SK-N-SH (cell line): ENCODE results near the gene KIR2DL3.

Source experiments
- CHD2 ChIP-seq: fragments of 150-350 bp; IDR thresholded peaks from 2 replicates; pipeline ENCODE4 v1.6.1; 2018; ENCODE audit warnings: low read length; ENCODE audit not compliant: partially characterized antibody
- TF ChIP-seq, protein P1 (sequence below): fragments of 200-600 bp; sonication (generic); IDR thresholded peaks from 2 replicates; pipeline ENCODE4 v1.6.1; 2017; ENCODE audit warnings: antibody characterized with exemption, mild to moderate bottlenecking, moderate library complexity

DNA sequence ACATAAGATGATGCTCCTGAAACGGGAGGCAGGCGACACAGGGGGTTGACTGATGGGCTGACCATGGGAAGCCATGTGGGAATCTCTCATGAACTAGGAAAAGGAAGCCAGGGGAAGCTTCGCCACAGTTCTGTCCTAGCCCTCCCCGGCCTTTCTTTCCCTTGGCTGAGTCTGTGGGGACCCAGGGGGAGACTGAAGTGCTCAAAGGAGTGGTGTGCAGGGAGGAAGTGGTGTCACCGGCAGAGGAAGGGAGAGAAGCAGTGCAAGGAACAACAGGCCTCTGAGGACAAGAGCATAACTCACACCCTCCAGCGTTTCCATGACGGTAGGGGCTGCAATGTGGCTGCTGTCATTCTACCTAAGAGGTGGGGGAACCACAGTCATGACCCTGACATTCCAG lies 13.0 kb upstream of the KIR2DL3 start:
- TF ChIP-seq, protein P1, sequence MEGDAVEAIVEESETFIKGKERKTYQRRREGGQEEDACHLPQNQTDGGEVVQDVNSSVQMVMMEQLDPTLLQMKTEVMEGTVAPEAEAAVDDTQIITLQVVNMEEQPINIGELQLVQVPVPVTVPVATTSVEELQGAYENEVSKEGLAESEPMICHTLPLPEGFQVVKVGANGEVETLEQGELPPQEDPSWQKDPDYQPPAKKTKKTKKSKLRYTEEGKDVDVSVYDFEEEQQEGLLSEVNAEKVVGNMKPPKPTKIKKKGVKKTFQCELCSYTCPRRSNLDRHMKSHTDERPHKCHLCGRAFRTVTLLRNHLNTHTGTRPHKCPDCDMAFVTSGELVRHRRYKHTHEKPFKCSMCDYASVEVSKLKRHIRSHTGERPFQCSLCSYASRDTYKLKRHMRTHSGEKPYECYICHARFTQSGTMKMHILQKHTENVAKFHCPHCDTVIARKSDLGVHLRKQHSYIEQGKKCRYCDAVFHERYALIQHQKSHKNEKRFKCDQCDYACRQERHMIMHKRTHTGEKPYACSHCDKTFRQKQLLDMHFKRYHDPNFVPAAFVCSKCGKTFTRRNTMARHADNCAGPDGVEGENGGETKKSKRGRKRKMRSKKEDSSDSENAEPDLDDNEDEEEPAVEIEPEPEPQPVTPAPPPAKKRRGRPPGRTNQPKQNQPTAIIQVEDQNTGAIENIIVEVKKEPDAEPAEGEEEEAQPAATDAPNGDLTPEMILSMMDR = no peak
- TF ChIP-seq CHD2 = no peak
